ENCODE measurements around the gene CLHC1.

Gene CLHC1

GRCh38 chr2:55140316-55141219 lies 91.5 kb downstream of the CLHC1 start:
- TF ChIP-seq, protein P1, sequence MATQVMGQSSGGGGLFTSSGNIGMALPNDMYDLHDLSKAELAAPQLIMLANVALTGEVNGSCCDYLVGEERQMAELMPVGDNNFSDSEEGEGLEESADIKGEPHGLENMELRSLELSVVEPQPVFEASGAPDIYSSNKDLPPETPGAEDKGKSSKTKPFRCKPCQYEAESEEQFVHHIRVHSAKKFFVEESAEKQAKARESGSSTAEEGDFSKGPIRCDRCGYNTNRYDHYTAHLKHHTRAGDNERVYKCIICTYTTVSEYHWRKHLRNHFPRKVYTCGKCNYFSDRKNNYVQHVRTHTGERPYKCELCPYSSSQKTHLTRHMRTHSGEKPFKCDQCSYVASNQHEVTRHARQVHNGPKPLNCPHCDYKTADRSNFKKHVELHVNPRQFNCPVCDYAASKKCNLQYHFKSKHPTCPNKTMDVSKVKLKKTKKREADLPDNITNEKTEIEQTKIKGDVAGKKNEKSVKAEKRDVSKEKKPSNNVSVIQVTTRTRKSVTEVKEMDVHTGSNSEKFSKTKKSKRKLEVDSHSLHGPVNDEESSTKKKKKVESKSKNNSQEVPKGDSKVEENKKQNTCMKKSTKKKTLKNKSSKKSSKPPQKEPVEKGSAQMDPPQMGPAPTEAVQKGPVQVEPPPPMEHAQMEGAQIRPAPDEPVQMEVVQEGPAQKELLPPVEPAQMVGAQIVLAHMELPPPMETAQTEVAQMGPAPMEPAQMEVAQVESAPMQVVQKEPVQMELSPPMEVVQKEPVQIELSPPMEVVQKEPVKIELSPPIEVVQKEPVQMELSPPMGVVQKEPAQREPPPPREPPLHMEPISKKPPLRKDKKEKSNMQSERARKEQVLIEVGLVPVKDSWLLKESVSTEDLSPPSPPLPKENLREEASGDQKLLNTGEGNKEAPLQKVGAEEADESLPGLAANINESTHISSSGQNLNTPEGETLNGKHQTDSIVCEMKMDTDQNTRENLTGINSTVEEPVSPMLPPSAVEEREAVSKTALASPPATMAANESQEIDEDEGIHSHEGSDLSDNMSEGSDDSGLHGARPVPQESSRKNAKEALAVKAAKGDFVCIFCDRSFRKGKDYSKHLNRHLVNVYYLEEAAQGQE (IDR thresholded peaks at IDR 0.05; ENCODE audit: insufficient read depth in 1 of 2, low read depth in 2 of 2, low read length in 2 of 2): no peak
- TF ChIP-seq SIN3A (IDR thresholded peaks at IDR 0.05; ENCODE audit: borderline replicate concordance, insufficient read depth, low read length) (no peak), TAF1 (IDR thresholded peaks at IDR 0.05; ENCODE audit: borderline replicate concordance, insufficient read depth, low read length) (no peak), POLR2AphosphoS5 (IDR thresholded peaks at IDR 0.05; ENCODE audit: low read depth, low read length) (no peak), FOXP2 (optimal IDR thresholded peaks at IDR 0.05; ENCODE audit: borderline replicate concordance, extremely low read depth, extremely low read length, insufficient read depth) (no peak)

GRCh38 chr2:55139305-55139704 lies 92.8 kb downstream of the CLHC1 start:
- no peak for TF ChIP-seq SIN3A (IDR thresholded peaks at IDR 0.05; ENCODE audit: borderline replicate concordance, insufficient read depth, low read length)
- TF ChIP-seq, protein P1 (IDR thresholded peaks at IDR 0.05; ENCODE audit: insufficient read depth in 1 of 2, low read depth in 2 of 2, low read length in 2 of 2): no peak
- no peak for TF ChIP-seq FOXP2 (optimal IDR thresholded peaks at IDR 0.05; ENCODE audit: borderline replicate concordance, extremely low read depth, extremely low read length, insufficient read depth)
- no peak for TF ChIP-seq POLR2AphosphoS5 (IDR thresholded peaks at IDR 0.05; ENCODE audit: low read depth, low read length)
- TF ChIP-seq TAF1 (IDR thresholded peaks at IDR 0.05; ENCODE audit: borderline replicate concordance, insufficient read depth, low read length): no peak

GRCh38 chr2:55138882-55139229 lies 93.2 kb downstream of the CLHC1 start:
- TF ChIP-seq SIN3A (IDR thresholded peaks at IDR 0.05; ENCODE audit: borderline replicate concordance, insufficient read depth, low read length): no peak
- TF ChIP-seq FOXP2 (optimal IDR thresholded peaks at IDR 0.05; ENCODE audit: borderline replicate concordance, extremely low read depth, extremely low read length, insufficient read depth): no peak
- TF ChIP-seq, protein P1 (IDR thresholded peaks at IDR 0.05; ENCODE audit: insufficient read depth in 1 of 2, low read depth in 2 of 2, low read length in 2 of 2): no peak
- no peak for TF ChIP-seq TAF1 (IDR thresholded peaks at IDR 0.05; ENCODE audit: borderline replicate concordance, insufficient read depth, low read length)
- TF ChIP-seq POLR2AphosphoS5 (IDR thresholded peaks at IDR 0.05; ENCODE audit: low read depth, low read length): no peak

DNA sequence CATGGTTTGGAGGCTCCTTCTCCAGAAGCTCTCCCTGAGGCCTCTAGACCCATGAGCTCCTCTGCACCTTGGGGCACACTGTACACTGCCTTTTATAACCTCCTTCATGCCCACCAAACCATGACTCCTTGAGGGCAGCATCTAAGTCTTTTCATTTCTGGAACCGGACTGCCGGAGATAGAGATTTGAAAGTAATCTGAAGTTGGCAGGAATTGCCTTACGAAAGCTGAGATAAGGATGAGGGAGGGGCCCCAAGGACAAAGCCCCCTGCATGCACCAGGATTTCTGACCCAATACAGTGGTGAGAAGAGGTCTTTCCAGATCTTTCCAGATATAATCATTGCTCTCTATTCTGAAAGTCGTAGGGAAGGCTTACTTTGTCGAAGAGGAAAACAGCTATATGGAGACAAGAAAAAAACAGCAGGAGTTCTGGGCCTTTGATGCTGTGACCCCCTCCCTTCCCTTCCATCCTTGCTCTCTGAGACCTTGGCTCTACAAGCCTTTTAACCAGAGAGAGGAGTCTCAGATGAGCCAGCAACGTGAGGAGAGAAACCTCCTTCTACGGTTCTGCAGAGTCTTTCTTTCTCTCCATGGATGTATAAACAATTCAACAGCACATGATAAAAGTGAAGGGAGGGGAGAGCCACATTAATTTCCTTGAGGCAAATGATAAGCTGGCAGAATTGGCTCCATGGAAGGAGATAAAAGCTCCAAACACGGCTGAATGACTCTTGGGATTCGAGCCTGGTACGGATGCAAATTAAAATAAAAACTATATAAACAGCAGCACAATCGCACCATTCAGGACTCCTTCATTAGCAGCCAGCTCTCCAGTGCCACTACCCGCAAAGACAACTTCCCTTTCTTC lies 93.8 kb downstream of the CLHC1 start:
- no peak for TF ChIP-seq FOXP2 (optimal IDR thresholded peaks at IDR 0.05; ENCODE audit: borderline replicate concordance, extremely low read depth, extremely low read length, insufficient read depth)
- TF ChIP-seq SIN3A (IDR thresholded peaks at IDR 0.05; ENCODE audit: borderline replicate concordance, insufficient read depth, low read length): no peak
- TF ChIP-seq, protein P1 (IDR thresholded peaks at IDR 0.05; ENCODE audit: insufficient read depth in 1 of 2, low read depth in 2 of 2, low read length in 2 of 2): no peak
- TF ChIP-seq POLR2AphosphoS5 (IDR thresholded peaks at IDR 0.05; ENCODE audit: low read depth, low read length): no peak
- TF ChIP-seq TAF1 (IDR thresholded peaks at IDR 0.05; ENCODE audit: borderline replicate concordance, insufficient read depth, low read length): no peak
